Measurements from ENCODE around the gene LARP1.
A peak's percentile ranks its signal among the peaks of the same experiment; 100 is the strongest.
"Not testable (repeated sequence)": the region's sequence is repeated elsewhere in the genome, so short reads cannot be mapped to it uniquely, and the experiment has no call there.

Gene LARP1

GRCh38 chr5:154735362-154735761, 19.8 kb upstream of the LARP1 start:
- not testable (repeated sequence) for DNase-seq (ENCODE audit: low spot score)

GRCh38 chr5:154736372-154736771, 18.8 kb upstream of the LARP1 start:
- not testable (repeated sequence) for DNase-seq (ENCODE audit: low spot score)

- DNase-seq (ENCODE audit: low spot score) = no peak
These were observed 17.4 kb upstream of the LARP1 start for GRCh38 chr5:154737667-154738320.

- DNase-seq (ENCODE audit: low spot score) = peak; percentile 63
These were observed 14.7 kb upstream of the LARP1 start for GRCh38 chr5:154740483-154740882.

GRCh38 chr5:154740957-154741356, 14.2 kb upstream of the LARP1 start:
- peak; percentile 80 for DNase-seq (ENCODE audit: low spot score)

DNA sequence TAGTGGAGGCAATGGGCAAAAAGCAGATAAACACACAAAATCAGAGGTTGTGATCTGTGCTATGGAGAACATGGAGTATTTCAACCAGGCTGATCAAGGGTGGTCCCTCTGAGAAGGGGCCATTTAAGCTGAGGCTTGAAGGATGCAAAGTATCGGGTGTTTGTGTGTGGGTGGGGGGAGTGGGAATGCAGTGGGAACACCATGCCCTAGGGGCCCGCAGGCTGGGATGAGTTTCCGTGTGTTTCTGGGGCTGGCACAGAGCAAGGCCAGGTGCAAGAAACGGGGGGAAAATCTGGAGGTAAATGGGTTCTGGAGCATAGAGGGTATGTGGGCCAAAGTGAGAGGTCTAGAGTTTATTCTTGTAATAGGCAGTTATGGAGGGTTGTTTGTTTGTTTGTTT, 13.8 kb upstream of the LARP1 start:
- DNase-seq (ENCODE audit: low spot score) = no peak

DNA sequence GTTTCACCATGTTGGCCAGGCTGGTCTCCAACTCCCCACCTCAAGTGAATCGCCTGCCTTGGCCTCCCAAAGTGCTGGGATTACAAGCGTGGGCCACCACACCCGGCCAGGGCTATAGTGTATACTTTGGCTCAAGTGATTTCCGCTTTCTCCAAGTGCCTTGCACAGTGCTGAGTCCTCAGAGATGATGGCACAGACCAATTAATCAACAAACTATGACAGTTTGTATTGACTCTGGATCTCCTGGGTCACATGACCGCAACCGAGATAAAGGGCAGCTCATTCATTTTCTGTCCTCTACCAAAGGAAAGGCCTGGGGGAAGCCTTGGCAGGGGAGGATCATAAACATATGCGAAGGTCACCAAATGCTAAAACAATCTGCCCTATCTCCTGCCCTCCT, 11.4 kb upstream of the LARP1 start:
- no peak for DNase-seq (ENCODE audit: low spot score)

- DNase-seq (ENCODE audit: low spot score) = no peak
These were observed 9.8 kb upstream of the LARP1 start for GRCh38 chr5:154745349-154745748.

DNA sequence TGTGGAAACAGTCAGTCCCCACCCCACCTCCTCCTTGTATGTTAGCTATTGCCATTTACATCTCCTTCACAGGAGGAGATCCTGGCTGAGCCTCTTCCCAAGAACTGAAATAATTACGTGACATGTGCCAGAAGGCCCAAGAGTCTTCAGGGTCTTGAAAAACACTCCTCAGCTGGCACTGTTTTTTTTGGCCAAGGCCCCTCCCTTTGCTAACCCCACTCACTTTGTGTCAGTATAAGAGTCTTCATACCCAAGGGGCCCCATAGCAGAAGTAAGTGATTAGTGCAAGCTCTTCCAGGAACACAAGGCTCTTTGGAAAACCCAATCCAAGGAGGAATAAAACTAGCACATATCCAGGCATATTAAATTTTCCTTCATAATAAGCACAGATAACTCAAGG, 5.7 kb upstream of the LARP1 start:
- DNase-seq (ENCODE audit: low spot score) = no peak

DNA sequence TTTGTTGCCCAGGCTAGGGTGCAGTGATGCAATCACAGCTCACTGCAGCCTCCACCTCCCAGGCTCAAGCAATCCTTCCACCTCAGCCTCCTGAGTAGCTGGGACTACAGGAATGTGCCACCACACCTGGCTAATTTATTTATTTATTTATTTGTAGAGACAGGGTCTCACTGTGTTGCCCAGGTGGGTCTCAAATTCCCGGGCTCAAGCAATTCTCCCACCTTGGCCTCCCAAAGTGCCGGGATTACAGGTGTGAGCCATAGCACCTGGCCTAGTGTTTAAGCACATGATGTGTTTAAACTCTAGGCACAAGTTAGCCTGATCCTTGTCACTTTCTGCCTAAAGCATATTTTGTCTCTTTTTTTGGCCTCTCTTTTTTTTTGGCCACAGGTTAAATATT, 4.5 kb upstream of the LARP1 start:
- DNase-seq (ENCODE audit: low spot score) = not testable (repeated sequence)

DNA sequence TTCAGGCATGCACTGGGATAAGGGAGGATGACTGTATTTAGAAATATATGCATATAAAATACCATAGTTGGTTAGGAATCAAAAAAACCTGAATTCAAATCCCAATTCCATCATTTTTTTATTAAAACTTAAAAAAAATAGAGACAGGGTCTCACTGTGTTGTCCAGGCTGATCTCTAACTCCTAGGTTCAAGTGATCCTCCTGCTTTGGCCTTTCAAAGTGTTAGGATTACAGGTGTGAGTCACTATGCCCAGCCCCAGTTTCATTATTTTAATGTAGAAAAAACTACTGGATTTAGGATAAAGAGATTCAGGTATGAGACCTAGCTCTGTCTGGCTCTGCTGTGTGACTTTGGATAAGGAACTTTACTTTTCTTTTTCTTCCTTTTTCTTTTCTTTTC, 3.3 kb upstream of the LARP1 start:
- no peak for DNase-seq (ENCODE audit: low spot score)

DNA sequence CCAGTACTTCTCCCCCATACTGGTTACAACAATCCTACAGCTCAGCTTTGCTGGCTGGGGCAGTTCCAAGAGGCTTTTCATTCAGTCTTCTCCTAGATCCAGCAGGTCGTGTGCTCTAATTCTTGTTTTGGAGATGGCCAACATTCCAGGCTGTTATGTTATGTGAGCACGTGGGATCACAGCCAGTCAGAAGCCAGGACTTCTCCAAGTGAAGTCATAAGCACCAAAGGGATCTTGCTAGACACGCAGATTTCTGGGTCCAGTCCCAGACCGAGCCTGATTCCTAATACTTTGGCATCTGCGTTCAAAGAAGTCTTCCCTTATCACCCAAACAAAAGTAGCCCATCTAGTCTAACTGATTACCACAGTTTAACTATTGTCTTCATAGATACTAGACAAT, 1.4 kb upstream of the LARP1 start:
- DNase-seq (ENCODE audit: low spot score) = peak; percentile 89

DNA sequence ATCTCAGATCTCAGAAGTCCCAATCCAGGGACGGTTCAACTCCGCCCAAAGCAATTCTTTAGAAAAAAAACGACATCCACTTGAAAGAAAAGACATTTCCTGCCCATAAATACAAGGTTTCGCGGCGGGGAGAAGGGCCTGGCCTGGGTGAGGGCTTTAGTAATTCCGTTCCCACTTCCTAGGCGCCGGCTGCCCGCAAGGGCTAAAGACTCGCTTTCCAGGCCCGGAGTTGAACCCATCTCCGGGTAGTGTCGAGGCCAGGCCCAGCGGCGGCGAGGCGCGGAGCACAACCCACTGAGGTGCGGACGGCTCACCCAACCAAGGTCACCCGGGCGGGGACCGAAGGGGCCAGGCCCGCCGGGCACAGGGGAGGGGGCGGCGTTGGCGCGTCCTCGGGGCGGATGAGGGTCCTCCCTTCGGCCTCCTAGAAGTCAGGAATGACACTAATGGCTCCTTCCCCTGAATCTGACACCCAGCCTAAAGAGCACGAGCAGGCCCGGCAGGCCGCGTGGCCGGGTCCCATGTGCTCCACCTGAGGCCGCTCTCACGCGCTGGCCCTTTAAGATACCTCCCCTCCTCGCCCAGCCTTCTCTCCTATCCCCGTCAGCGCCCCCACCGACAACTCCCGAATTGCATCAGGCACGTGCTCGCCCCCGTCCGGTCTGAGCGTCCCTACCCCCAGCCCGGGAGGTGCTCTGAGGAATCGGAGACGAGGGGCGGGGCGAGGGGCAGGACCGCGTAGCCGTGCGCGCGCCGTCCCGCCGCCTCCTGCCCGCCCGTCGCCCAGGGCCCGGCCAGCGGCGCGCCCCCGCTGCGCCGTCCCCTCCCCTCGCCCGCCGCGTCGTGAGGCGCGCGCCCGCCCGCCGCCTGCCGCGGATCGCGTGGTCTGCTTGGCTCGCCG, 467 bp upstream of the LARP1 start:
- DNase-seq (ENCODE audit: low spot score) = peak; percentile 98

- DNase-seq (ENCODE audit: low spot score) = peak; percentile 51
These were observed 1.1 kb downstream of the LARP1 start for GRCh38 chr5:154756009-154756867.

- DNase-seq (ENCODE audit: low spot score) = peak; percentile 73
These were observed 2.0 kb downstream of the LARP1 start for GRCh38 chr5:154756868-154757813.

GRCh38 chr5:154757814-154758406, 2.7 kb downstream of the LARP1 start:
- DNase-seq (ENCODE audit: low spot score) = no peak

DNA sequence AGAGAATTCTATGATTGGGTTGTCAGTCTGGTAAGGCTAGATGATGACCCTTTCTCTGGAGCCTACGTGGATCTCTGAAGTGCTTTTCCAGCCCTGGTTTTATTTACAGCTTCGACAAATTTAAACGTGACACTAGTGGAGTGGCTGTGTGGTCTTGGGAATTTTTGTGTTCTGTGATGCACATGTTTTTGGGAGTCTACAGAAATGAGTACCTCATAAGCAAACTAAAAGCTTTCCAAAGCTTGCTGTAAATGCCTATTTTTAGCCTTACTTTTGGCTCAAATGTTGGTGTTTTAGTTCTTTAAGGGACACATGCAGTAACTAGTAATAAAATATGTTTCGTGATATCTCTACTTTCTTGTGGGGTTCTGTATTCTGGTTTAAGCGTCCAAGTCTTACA, 3.3 kb downstream of the LARP1 start:
- no peak for DNase-seq (ENCODE audit: low spot score)

DNA sequence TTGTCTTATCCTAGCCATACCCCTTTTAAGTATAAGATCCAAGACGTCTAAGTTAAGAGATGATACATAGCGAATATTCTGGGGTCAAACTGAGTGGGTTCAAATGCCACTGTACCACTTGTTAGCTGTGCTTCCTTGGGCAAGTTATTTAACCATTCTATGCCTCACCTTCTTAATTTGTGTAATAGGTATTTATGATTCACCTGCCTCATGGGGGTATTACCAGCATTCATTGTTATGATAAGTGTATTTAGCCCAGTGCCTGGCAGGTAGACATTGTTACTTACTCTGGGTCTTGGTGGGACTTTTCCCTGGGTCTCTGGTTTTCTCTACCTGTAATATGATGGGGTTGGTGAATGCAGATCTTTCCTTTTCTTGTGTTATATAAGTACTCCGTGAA, 3.8 kb downstream of the LARP1 start:
- DNase-seq (ENCODE audit: low spot score) = no peak

- DNase-seq (ENCODE audit: low spot score) = not testable (repeated sequence)
These were observed 4.7 kb downstream of the LARP1 start for GRCh38 chr5:154759868-154760267.

- DNase-seq (ENCODE audit: low spot score) = no peak
These were observed 6.0 kb downstream of the LARP1 start for GRCh38 chr5:154761046-154761736.
